Breast epithelium (tissue), 4 donors: ENCODE results near the gene MAPK8. TPM values are rescaled to one million over a fixed set of nuclear protein-coding genes. Genes with fewer than 3 reads are reported as not detected.
"Not testable (repeated sequence)": the region's sequence is repeated elsewhere in the genome, so short reads cannot be mapped to it uniquely, and the experiment has no call there.

Source experiments
- DNase-seq, 2 donors: peaks; one replicate each; pipeline ENCODE4 v3.0.0-alpha.2; 2019; ENCODE audit warnings: low spot score in 2 of 2
- H3K27ac ChIP-seq, 2 donors: fragments of 200-600 bp; sonication (generic) in 1 of 2; one replicate each; pipeline ENCODE4 v1.5.1; 2016 to 2019; ENCODE audit warnings: mild to moderate bottlenecking in 1 of 2
- H3K27me3 ChIP-seq, 2 donors: fragments of 200-600 bp; sonication (generic) in 1 of 2; one replicate each; pipeline versions ENCODE4 v1.5.1 to v1.6.0; 2017 to 2019; ENCODE audit warnings: control low read depth in 1 of 2, mild to moderate bottlenecking in 1 of 2
- H3K36me3 ChIP-seq: fragments of 200-600 bp; one replicate; pipeline ENCODE4 v1.5.1; 2019
- H3K4me1 ChIP-seq, 2 donors: fragments of 200-600 bp; sonication (generic); one replicate each; pipeline ENCODE4 v1.5.1; 2016 to 2019; ENCODE audit warnings: control low read depth in 1 of 2
- H3K4me3 ChIP-seq, 3 donors: fragments of 200-600 bp; sonication (generic); 1 replicate in 2 of 3; 2 replicates in 1 of 3; pipeline ENCODE4 v1.5.1; 2016 to 2019; ENCODE audit warnings: mild to moderate bottlenecking in 3 of 3, moderate library complexity in 2 of 3
- H3K9me3 ChIP-seq, 2 donors: fragments of 200-600 bp; sonication (generic) in 1 of 2; one replicate each; pipeline ENCODE4 v1.5.1; 2016 to 2019; ENCODE audit warnings: control low read depth in 1 of 2
- POLR2A ChIP-seq: fragments of 450-650 bp; IDR thresholded peaks from one replicate; pipeline ENCODE4 v1.6.1; 2016; ENCODE audit warnings: antibody characterized with exemption, mild to moderate bottlenecking, moderate library complexity
- POLR2AphosphoS5 ChIP-seq, 3 donors: sonication (generic); formaldehyde crosslinking; IDR thresholded peaks; one replicate each; pipeline ENCODE4 v1.6.1; 2017; ENCODE audit warnings: antibody characterized with exemption in 3 of 3
- intact Hi-C: fragments of 100-400 bp; cut with DNase I; formaldehyde crosslinking; loops from one replicate; pipeline ENCODE4 v1.15.1; 2023; ENCODE audit warnings: low total_unique reads
- total RNA-seq, 3 donors: library from RNA; depleted of rRNA; stranded (reverse); fragments of >200 nt; gene quantifications; one replicate each; pipeline ENCODE4 v1.1.0, GENCODE V29; 2016
- TF ChIP-seq, protein P1 (sequence below), 3 donors: fragments of 450-650 bp; IDR thresholded peaks; one replicate each; pipeline ENCODE4 v1.5.1; 2016 to 2017; ENCODE audit warnings: antibody characterized with exemption in 3 of 3, mild to moderate bottlenecking in 3 of 3, moderate library complexity in 3 of 3

MAPK8 gene
- total RNA-seq, 3 donors from 2014 or later: 52.5 to 108 (median 74.1) TPM

DNA sequence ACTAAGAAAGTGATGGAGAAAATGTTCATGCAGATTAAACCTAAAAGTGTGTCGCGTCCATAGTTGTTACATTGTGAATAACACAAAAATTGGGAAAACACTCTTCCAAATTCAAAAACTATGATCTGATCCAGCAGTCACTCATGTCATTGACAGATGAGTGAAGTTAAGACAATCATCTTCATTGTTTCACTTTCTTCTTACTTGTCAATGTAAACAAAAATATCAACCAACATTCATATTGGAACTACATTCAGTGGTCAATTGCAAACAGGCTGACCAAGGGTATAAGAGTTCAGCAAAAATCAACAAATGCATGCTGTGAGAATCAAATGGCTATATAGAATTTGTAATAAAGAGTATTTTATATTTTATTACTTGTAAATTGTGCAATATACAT is 33.8 kb upstream of the MAPK8 start:
- H3K4me3 ChIP-seq: no peak overlapping the region

DNA sequence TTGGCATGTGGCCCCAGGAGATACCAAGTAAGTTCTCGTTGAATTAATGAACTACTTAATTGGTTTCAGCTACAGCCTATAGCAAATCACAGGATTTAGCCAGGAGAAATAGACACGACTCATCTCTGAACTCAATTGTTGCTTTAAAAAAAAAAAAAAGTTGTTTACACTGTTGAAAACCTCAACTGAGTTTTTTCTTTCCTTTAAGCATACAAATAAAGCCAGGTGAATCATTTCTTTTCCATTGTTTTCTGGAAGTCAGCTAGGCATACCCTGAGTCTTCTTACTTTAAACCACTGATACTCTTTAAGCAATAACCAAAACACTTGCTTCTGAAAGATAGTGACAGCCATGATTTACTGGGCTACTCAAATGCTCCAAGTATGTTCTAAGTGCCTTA is 32.7 kb upstream of the MAPK8 start:
- Histone ChIP-seq H3K27me3 (no peaks in the 10 kb centered on the region), H3K36me3 (no peaks in the 10 kb centered on the region), H3K4me3 (no peak overlapping the region), H3K27ac (peak overlapping the region in 1 of 2 donors; percentile 38), H3K9me3 (no peaks in the 10 kb centered on the region), H3K4me1 (no peaks in the 10 kb centered on the region)
- intact Hi-C loops: no loop called here
- no peak for DNase-seq
- TF ChIP-seq POLR2AphosphoS5 (IDR thresholded peaks at IDR 0.05) (no peak), POLR2A (no peak)
- TF ChIP-seq, protein P1, sequence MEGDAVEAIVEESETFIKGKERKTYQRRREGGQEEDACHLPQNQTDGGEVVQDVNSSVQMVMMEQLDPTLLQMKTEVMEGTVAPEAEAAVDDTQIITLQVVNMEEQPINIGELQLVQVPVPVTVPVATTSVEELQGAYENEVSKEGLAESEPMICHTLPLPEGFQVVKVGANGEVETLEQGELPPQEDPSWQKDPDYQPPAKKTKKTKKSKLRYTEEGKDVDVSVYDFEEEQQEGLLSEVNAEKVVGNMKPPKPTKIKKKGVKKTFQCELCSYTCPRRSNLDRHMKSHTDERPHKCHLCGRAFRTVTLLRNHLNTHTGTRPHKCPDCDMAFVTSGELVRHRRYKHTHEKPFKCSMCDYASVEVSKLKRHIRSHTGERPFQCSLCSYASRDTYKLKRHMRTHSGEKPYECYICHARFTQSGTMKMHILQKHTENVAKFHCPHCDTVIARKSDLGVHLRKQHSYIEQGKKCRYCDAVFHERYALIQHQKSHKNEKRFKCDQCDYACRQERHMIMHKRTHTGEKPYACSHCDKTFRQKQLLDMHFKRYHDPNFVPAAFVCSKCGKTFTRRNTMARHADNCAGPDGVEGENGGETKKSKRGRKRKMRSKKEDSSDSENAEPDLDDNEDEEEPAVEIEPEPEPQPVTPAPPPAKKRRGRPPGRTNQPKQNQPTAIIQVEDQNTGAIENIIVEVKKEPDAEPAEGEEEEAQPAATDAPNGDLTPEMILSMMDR (IDR thresholded peaks at IDR 0.05): no peak

More for the DNA sequence above, 33.8 kb upstream of the MAPK8 start:
- Histone ChIP-seq H3K9me3 (no peaks in the 10 kb centered on the region), H3K4me1 (no peaks in the 10 kb centered on the region), H3K27ac (no peak overlapping the region), H3K36me3 (no peaks in the 10 kb centered on the region), H3K27me3 (no peaks in the 10 kb centered on the region)
- no peak for DNase-seq
- TF ChIP-seq, protein P1 (IDR thresholded peaks at IDR 0.05): no peak
- TF ChIP-seq POLR2AphosphoS5 (IDR thresholded peaks at IDR 0.05) (no peak), POLR2A (no peak)
- intact Hi-C loops: no loop called here

DNA sequence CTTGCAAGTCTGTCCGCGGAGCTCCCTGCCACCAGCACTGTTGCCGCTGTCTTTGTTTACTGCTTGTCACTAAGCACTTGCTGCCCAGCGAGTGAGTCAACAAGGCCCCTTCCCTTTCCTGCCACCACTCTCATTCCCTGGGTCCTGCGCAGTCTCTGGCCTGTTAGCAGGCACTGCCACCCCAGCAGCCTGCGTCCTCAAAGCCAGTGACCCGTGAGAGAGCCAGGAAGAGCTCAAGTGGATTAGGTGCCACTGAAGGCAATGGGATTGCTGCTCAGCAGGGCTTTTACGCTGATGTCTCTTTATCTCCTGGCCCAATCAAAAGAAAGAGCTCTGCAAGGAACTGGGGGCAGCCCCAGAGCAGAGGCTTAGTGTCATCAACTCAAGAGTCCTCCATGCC is 31.8 kb upstream of the MAPK8 start, which contains the start of gene FRMPD2:
FRMPD2 (minus strand) TSS at position 61 of the 400 bp plus-strand sequence. CDS start 129 bp downstream, outside the sequence.
- Histone ChIP-seq H3K4me3 (no peak within 1 kb of the TSS), H3K9me3 (no peaks in the 10 kb centered on the region), H3K27ac (peak within 1 kb of the TSS in 1 of 2 donors; percentile 38), H3K36me3 (no peaks in the 10 kb centered on the region), H3K4me1 (no peaks in the 10 kb centered on the region), H3K27me3 (no peaks in the 10 kb centered on the region)
- no peak for DNase-seq
- intact Hi-C loops: no loop called here
- TF ChIP-seq POLR2A (no peak), POLR2AphosphoS5 (IDR thresholded peaks at IDR 0.05) (no peak)
- TF ChIP-seq, protein P1 (IDR thresholded peaks at IDR 0.05): no peak

DNA sequence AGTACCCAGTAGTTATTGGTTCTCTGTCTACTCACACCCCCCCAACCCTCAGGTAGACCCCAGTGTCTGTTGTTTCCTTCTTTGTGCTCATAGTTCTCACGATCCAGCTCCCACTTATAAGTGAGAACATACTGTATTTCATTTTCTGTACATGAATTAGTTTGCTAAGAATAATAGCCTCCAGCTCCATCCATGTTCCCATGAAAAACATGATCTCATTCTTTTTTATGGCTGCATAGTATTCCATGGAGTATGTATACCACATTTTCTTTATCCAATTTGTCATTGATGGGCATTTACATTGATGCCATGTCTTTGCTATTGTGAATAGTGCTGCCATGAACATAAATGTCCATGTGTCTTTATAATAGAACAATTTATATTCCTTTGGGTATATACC is 29.4 kb upstream of the MAPK8 start:
- no peak for DNase-seq
- Histone ChIP-seq H3K4me3 (no peak overlapping the region), H3K27me3 (no peaks in the 10 kb centered on the region), H3K27ac (no peak overlapping the region), H3K4me1 (no peaks in the 10 kb centered on the region), H3K9me3 (peaks cover 0 to 5% of the 10 kb centered on the region in 2 donors), H3K36me3 (no peaks in the 10 kb centered on the region)
- TF ChIP-seq, protein P1 (IDR thresholded peaks at IDR 0.05): no peak
- TF ChIP-seq POLR2AphosphoS5 (IDR thresholded peaks at IDR 0.05): no peak
- intact Hi-C loops: no loop called here

DNA sequence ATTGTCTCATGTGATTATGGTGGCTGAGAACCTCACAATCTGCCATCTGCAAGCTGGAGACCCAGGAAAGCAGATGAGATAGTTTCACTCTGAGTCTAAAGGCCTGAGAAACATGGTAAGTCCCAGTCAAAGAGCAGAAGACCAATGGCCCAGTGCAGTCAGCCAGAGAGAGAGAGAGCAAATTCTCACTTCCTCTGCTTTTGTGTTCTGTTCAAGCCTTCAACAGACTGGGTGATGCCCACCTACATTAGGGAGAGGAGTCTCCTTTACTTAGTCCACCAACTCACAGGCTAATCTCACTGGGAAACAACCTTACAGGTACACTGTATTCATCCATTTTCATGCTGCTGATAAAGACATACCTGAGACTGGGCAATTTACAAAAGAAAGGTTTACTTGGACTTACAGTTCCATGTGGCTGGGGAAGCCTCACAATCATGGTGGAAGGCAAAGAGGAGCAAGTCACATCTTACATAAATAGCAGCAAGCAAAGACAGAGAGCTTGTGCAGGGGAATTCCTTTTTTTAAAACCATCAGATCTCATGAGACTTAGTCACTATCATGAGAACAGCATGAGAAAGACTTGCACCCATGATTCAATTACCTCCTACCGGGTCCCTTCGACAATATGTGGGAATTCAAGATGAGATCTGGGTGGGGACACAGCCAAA is 27.3 kb upstream of the MAPK8 start:
- no peaks in the 10 kb centered on the region for H3K36me3 ChIP-seq
- TF ChIP-seq POLR2A (no peak), POLR2AphosphoS5 (IDR thresholded peaks at IDR 0.05) (no peak)
- TF ChIP-seq, protein P1 (IDR thresholded peaks at IDR 0.05): no peak
- no peak overlapping the region for H3K4me3 ChIP-seq
- DNase-seq: no peak
- H3K27ac ChIP-seq: no peak overlapping the region
- H3K27me3 ChIP-seq: no peaks in the 10 kb centered on the region
- no peaks in the 10 kb centered on the region for H3K4me1 ChIP-seq
- intact Hi-C loops: no loop called here
- peaks cover 0 to 9% of the 10 kb centered on the region in 2 donors for H3K9me3 ChIP-seq

DNA sequence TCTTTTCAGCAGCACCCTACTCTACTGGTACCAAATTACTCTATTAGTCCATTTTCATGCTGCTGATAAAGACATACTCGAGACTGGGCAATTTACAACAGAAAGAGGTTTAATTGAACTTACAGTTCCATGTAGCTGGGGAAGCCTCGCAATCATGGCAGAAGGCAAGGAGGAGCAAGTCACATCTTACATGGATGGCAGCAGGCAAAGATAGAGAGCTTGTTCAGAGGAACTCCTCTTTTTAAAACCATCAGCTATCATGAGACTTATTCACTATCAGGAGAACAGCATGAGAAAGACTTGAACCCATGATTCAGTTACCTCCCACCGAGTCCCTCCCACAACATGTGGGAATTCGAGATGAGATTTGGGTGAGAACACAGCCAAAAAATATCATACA is 24.8 kb upstream of the MAPK8 start:
- H3K27ac ChIP-seq, H3K4me3 ChIP-seq, DNase-seq, intact Hi-C loops, H3K4me1 ChIP-seq, H3K27me3 ChIP-seq, H3K36me3 ChIP-seq: not testable (repeated sequence)
- peaks cover 0 to 10% of the 10 kb centered on the region in 2 donors for H3K9me3 ChIP-seq
